Brain microvascular endothelial cell (primary cell): ENCODE measurements around the gene SPSB4.

Experiments used
- DNase-seq: peaks from one replicate; pipeline ENCODE4 v3.0.0-alpha.2; 2020
- H3K27ac ChIP-seq: fragments of 250-450 bp; sonication (Bioruptor Pico); 2 replicates; pipeline ENCODE4 v1.5.1; 2020; ENCODE audit warnings: mild to moderate bottlenecking, moderate library complexity
- H3K27me3 ChIP-seq: fragments of 250-450 bp; sonication (Bioruptor Pico); replicated peaks from 2 replicates; pipeline ENCODE4 v1.5.1; 2020; ENCODE audit warnings: mild to moderate bottlenecking
- H3K36me3 ChIP-seq: fragments of 250-450 bp; sonication (Bioruptor Pico); replicated peaks from 2 replicates; pipeline ENCODE4 v1.5.1; 2020; ENCODE audit warnings: mild to moderate bottlenecking
- H3K4me3 ChIP-seq: 2 replicates; pipeline ENCODE4 v1.5.1; 2011; ENCODE audit warnings: low read depth, mild to moderate bottlenecking, control low read depth, low read length, moderate library complexity
- CTCF ChIP-seq: IDR thresholded peaks from 2 replicates; pipeline ENCODE4 v1.5.1; 2011; ENCODE audit warnings: low read depth, mild to moderate bottlenecking, moderate library complexity, low read length, control low read depth, inconsistent platforms; ENCODE audit errors: missing control alignments
- in situ Hi-C: cut with HindIII; loops from 2 replicates; pipeline ENCODE4 v1.10.0; 2017; ENCODE audit warnings: low sequenced_read_pairs, low pct_ligation_motif_present

The SPSB4 gene

GRCh38 chr3:141060327-141060726 lies 9.2 kb downstream of the SPSB4 start:
- TF ChIP-seq CTCF, result no peak
- no peak overlapping the region for H3K4me3 ChIP-seq
- in situ Hi-C loops, result no loop called here
- peaks cover 1% of the 10 kb centered on the region for H3K27me3 ChIP-seq
- DNase-seq, result no peak
- H3K27ac ChIP-seq, result no peak overlapping the region
- no peaks in the 10 kb centered on the region for H3K36me3 ChIP-seq

GRCh38 chr3:141063831-141064230 lies 12.7 kb downstream of the SPSB4 start:
- Histone ChIP-seq H3K36me3 (no peaks in the 10 kb centered on the region), H3K4me3 (no peak overlapping the region), H3K27me3 (no peaks in the 10 kb centered on the region), H3K27ac (no peak overlapping the region)
- no peak for TF ChIP-seq CTCF
- no peak for DNase-seq
- in situ Hi-C loops, result no loop called here

GRCh38 chr3:141064255-141064926 lies 13.2 kb downstream of the SPSB4 start:
- in situ Hi-C loops, result no loop called here
- Histone ChIP-seq H3K4me3 (no peak overlapping the region), H3K27me3 (no peaks in the 10 kb centered on the region), H3K27ac (no peak overlapping the region), H3K36me3 (no peaks in the 10 kb centered on the region)
- DNase-seq, result no peak
- TF ChIP-seq CTCF, result no peak

GRCh38 chr3:141065258-141065657 lies 14.1 kb downstream of the SPSB4 start:
- H3K27ac ChIP-seq, result no peak overlapping the region
- H3K36me3 ChIP-seq, result no peaks in the 10 kb centered on the region
- TF ChIP-seq CTCF, result no peak
- H3K4me3 ChIP-seq, result no peak overlapping the region
- in situ Hi-C loops, result no loop called here
- no peaks in the 10 kb centered on the region for H3K27me3 ChIP-seq
- DNase-seq, result no peak

GRCh38 chr3:141065841-141066805 lies 15.0 kb downstream of the SPSB4 start:
- H3K27me3 ChIP-seq, result no peaks in the 10 kb centered on the region
- in situ Hi-C loops, result no loop called here
- DNase-seq, result no peak

More at GRCh38 chr3:141065841-141066805, 15.0 kb downstream of the SPSB4 start:
- Histone ChIP-seq H3K27ac (no peak overlapping the region), H3K36me3 (no peaks in the 10 kb centered on the region), H3K4me3 (no peak overlapping the region)
- TF ChIP-seq CTCF, result no peak
